NCI-H526 (cell line): ENCODE results near the gene ALCAM.

Experiments
- DNase-seq, 2 experiments: peaks; one replicate each; lab custom pipeline; 2025; lab: John Stamatoyannopoulos, UW

Gene ALCAM

DNA sequence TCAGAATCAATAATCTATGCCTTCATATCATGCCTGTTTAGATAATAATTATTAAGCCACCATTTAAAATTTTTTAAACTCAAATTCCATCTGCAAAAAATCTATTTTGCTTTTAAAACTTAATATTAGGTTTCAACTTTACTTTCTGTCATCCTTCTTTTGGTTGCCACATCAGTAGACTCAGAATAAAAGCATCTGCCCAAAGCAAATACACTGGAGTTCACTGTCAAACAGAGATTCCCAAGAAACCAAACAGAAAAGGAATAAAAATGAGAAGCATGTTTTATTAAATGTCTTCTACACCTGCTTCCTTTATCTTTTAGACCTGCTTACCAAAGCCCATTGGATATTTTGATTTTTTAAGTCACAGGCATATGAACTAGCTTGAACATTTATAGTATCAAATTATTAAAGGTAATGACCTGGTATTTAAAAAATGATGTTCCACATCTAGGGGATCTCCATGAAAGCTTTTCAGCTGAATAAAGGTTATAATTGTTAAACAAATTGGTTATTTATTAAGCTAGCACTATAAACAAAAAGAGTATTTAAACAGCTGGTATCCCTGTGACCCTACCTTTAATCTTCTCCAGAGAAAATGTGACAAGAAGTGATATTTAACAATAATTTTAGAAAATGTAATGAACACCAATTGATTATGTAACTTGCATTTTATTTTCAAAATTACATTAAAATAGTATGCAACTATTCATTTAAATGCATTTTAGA lies 62.5 kb downstream of the ALCAM start:
- DNase-seq: no peak

GRCh38 chr3:105430455-105430854 lies 63.7 kb downstream of the ALCAM start:
- no peak for DNase-seq

DNA sequence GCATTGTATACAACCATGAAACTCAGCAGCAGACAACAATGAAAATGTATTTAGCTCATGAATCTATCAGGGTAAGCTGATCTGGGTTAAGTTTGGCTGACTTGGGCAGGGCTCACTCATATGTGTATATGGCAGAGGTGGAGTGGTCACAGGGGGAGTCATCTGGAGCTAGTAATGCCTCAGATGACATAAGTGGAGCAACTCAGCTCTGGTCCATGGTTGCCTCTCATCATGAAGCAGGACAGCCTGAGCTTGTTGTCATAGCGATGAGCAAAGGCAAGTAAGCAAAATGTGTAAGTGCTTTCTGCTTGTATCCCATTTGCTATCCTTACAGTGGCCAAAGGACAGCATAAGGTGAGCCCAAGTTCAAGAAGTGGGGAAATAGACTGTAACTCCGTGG lies 64.5 kb downstream of the ALCAM start:
- DNase-seq: no peak

- DNase-seq: no peak
Measured at GRCh38 chr3:105435277-105435676, 68.6 kb downstream of the ALCAM start.

GRCh38 chr3:105436687-105437086 lies 70.0 kb downstream of the ALCAM start:
- no peak for DNase-seq

DNA sequence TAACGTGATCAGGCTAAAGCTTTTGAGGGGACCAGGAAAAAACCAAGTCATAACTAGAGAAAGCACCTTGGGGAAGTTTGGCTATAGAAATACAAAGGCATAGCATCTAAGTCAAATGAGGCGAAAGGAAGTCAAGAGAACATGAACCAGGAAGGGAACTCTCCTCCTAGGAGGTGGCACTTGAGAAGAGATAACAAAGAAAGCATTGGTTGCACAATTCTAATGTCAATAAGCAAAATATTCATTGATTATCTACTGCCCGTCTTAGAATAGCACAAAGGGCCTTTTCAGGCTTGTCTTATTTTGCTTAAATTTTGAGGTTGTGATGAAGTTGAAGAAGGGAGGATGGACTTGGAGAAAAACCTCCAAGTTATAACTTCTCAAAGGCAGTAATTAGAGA lies 73.4 kb downstream of the ALCAM start:
- DNase-seq: no peak

DNA sequence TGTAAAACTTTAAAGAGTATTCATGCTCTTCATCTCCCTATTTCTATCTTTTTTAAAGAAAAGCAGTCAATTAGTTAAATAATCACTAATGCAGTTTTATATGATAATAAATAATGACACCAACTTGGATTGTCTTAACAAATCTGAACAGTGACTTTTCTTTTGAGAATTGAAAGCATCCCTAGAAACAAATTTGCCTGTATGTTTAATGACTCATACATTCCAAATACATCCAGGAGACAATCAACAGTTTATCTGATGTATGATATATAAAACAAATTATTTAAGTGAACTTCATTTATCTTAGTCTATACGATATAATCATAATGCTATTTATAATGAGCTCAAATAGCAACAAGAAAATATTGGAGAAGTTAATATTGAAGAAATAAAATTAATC lies 78.0 kb downstream of the ALCAM start:
- no peak for DNase-seq

DNA sequence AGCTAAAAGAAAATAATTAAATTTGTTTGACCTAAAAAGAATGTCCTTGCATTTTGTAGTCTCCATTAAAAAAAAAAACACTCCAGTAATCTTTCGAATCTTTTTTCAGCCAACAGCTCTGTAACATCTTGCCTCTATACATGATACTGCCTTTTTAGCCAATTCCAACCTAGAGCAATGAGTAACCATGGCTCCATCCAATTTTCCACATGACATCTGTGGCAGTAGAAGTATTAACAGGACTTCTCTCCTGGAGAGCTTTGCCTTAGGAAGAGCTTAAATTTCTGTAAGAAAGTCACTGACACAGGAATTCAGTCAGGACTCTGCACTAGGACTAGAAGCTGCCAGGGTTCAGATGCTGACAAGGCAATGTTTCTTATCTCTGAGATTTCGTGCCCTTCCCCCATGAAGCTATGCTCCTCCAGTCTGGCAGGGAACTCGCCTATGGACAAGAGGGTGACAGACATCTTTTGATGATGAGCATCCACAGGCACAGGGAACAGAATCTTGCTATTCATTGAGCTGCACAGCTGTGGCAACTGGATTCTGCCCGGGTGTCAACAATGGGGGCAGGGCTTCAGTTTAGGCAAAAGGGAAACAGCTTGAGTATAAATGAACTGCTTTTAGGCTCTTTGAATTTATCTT lies 81.8 kb downstream of the ALCAM start:
- no peak for DNase-seq

DNA sequence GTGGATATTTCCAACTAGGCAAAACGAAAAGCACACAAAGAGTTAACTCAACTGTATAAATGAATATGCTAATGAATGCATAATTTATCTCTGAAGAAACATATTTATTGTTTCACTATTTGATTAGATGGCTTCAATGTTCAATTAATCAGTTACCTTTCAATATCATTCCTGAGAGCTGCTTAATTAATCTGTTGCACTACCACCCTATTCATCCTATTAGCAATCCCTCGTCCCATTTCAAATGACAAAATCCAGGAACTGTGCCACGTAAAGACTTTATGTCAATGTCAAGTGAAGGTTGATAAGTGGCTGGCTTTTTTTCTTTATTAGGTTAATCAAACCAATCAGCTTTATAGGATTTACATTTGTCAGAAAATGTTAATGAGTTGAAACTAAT lies 82.7 kb downstream of the ALCAM start:
- DNase-seq: no peak

GRCh38 chr3:105456017-105456416 lies 89.3 kb downstream of the ALCAM start:
- DNase-seq: no peak

- DNase-seq: no peak
Measured at GRCh38 chr3:105458518-105459215, 92.0 kb downstream of the ALCAM start.

GRCh38 chr3:105459566-105460290 lies 93.0 kb downstream of the ALCAM start:
- no peak for DNase-seq

GRCh38 chr3:105463620-105464019 lies 96.9 kb downstream of the ALCAM start:
- DNase-seq: no peak

- DNase-seq: no peak
Measured at GRCh38 chr3:105465251-105465853, 98.6 kb downstream of the ALCAM start.

GRCh38 chr3:105466072-105466471 lies 99.4 kb downstream of the ALCAM start:
- no peak for DNase-seq

- no peak for DNase-seq
Measured at GRCh38 chr3:105466495-105467404, 100.0 kb downstream of the ALCAM start.

- DNase-seq: no peak
Measured at GRCh38 chr3:105470851-105471250, 104.1 kb downstream of the ALCAM start.

GRCh38 chr3:105473521-105474223 lies 107.0 kb downstream of the ALCAM start:
- no peak for DNase-seq

DNA sequence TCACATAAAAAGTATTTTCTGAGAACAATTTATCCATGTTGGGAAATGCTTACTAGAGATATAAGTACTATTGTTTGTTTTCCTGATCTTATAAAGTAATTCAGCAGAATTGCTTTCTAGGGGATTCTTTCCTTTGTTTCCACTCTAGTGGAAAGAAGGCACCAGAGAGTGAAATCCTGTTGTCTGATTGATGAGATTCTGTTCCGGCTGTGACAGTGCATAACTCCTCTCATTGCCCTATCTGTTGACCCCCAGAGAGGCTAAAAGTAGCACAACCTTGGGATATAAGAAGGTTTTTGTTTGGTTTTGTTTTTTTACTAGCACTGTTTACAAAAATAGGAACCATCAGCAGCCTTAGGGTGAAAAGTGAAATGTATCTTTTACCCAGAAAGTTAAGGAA lies 114.1 kb downstream of the ALCAM start:
- no peak for DNase-seq

GRCh38 chr3:105483476-105483875 lies 116.8 kb downstream of the ALCAM start:
- DNase-seq: no peak
